ENCODE results near the gene NUP85.
"Not testable (repeated sequence)": the region's sequence is repeated elsewhere in the genome, so short reads cannot be mapped to it uniquely, and the experiment has no call there.

NUP85 gene

DNA sequence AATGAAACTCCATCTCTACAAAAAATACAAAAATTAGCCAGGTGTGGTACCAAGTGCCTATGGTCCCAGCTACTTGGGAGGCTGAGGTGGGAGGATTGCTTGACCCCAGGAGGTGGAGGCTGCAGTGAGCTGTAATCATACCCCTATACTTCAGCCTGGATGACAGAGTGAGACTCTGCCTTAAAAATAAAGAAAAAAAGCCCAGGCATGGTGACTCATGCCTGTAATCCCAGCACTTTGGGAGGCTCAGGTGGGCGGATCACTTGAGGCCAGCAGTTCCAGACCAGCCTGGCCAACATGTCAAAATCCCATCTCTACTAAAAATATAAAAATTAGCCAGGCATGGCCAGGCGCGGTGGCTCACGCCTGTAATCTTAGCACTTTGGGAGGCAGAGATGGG lies 74.7 kb downstream of the NUP85 start:
- not testable (repeated sequence) for H3K9ac ChIP-seq (ENCODE audit: low read length); H3K4me1 ChIP-seq (ENCODE audit: control insufficient read depth, insufficient read depth, low read length); H3K27ac ChIP-seq (ENCODE audit: low read depth, low read length); H3K27me3 ChIP-seq (ENCODE audit: control insufficient read depth, insufficient read depth, low read length); H3K36me3 ChIP-seq (ENCODE audit: control insufficient read depth, insufficient read depth, low read length); H3K4me3 ChIP-seq (ENCODE audit: low read length)

- H3K27ac ChIP-seq (ENCODE audit: low read depth, low read length) = no peak overlapping the region
- peaks cover 7% of the 10 kb centered on the region for H3K36me3 ChIP-seq (ENCODE audit: control insufficient read depth, insufficient read depth, low read length)
- no peaks in the 10 kb centered on the region for H3K27me3 ChIP-seq (ENCODE audit: control insufficient read depth, insufficient read depth, low read length)
- no peak overlapping the region for H3K9ac ChIP-seq (ENCODE audit: low read length)
- H3K4me1 ChIP-seq (ENCODE audit: control insufficient read depth, insufficient read depth, low read length) = no peaks in the 10 kb centered on the region
- H3K4me3 ChIP-seq (ENCODE audit: low read length) = no peak overlapping the region
Measured at GRCh38 chr17:75285123-75285522, 79.6 kb downstream of the NUP85 start.

Measured in rectal smooth muscle tissue (tissue), 1 donor.